Measurements from ENCODE around the gene CADPS. TPM values are rescaled to one million over a fixed set of nuclear protein-coding genes. Genes with fewer than 3 reads are reported as not detected.

CADPS gene
- polyA plus RNA-seq, 3 donors: not detected

- peaks cover 2 to 4% (median 3%) of the 10 kb centered on the region in 3 donors for H3K27me3 Mint-ChIP-seq (ENCODE audit: low read depth in 3 of 3)
- Histone ChIP-seq H3K4me1 (ENCODE audit: control insufficient read depth in 1 of 2, insufficient read depth in 2 of 2, low read length in 2 of 2) (no peaks in the 10 kb centered on the region), H3K4me2 (replicated peaks; ENCODE audit: extremely low read depth, low read length, poor library complexity, severe bottlenecking) (no peak overlapping the region), H3K27ac (ENCODE audit: low read depth in 1 of 2, low read length in 2 of 2) (no peak overlapping the region), H3K9me3 (replicated peaks in 1 of 2; ENCODE audit: control insufficient read depth in 1 of 2, insufficient read depth in 1 of 2, low read length in 2 of 2) (no peaks in the 10 kb centered on the region), H3K4me3 (replicated peaks in 1 of 3; ENCODE audit: low read depth in 2 of 3, low read length in 3 of 3) (no peak overlapping the region), H3K27me3 (ENCODE audit: control insufficient read depth in 2 of 2, insufficient read depth in 2 of 2, low read length in 2 of 2) (no peaks in the 10 kb centered on the region), H3K9ac (ENCODE audit: insufficient read depth, low read length, poor library complexity, severe bottlenecking) (no peak overlapping the region), H3K79me2 (ENCODE audit: insufficient read depth, low read length) (no peaks in the 10 kb centered on the region), H2AFZ (ENCODE audit: insufficient read depth, low read depth, low read length, poor library complexity, severe bottlenecking) (no peak overlapping the region), H4K20me1 (ENCODE audit: insufficient read depth, low read length) (no peaks in the 10 kb centered on the region), H3K36me3 (replicated peaks in 1 of 2; ENCODE audit: control insufficient read depth in 1 of 2, insufficient read depth in 2 of 2, low read length in 2 of 2) (no peaks in the 10 kb centered on the region)
- no CpG with 5 or more reads among the region's 5 CpGs for WGBS (ENCODE audit: insufficient coverage)
- intact Hi-C loops (cut with micrococcal nuclease): no loop called here
- H3K36me3 Mint-ChIP-seq: no peaks in the 10 kb centered on the region
- H3K9me3 Mint-ChIP-seq: peaks cover 2 to 8% (median 2%) of the 10 kb centered on the region in 7 donors
- TF ChIP-seq, protein P1, sequence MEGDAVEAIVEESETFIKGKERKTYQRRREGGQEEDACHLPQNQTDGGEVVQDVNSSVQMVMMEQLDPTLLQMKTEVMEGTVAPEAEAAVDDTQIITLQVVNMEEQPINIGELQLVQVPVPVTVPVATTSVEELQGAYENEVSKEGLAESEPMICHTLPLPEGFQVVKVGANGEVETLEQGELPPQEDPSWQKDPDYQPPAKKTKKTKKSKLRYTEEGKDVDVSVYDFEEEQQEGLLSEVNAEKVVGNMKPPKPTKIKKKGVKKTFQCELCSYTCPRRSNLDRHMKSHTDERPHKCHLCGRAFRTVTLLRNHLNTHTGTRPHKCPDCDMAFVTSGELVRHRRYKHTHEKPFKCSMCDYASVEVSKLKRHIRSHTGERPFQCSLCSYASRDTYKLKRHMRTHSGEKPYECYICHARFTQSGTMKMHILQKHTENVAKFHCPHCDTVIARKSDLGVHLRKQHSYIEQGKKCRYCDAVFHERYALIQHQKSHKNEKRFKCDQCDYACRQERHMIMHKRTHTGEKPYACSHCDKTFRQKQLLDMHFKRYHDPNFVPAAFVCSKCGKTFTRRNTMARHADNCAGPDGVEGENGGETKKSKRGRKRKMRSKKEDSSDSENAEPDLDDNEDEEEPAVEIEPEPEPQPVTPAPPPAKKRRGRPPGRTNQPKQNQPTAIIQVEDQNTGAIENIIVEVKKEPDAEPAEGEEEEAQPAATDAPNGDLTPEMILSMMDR (IDR thresholded peaks at IDR 0.05): no peak
- H3K27ac Mint-ChIP-seq: no peak overlapping the region
- H3K4me1 Mint-ChIP-seq: no peaks in the 10 kb centered on the region
- H3K4me3 Mint-ChIP-seq: no peak overlapping the region
- DNase-seq: no peak
These were observed 482.5 kb downstream of the CADPS start for GRCh38 chr3:62392626-62393292.

GRCh38 chr3:62387251-62387650 lies 488.0 kb downstream of the CADPS start:
- Histone ChIP-seq H3K79me2 (ENCODE audit: insufficient read depth, low read length) (no peaks in the 10 kb centered on the region), H3K4me1 (ENCODE audit: control insufficient read depth in 1 of 2, insufficient read depth in 2 of 2, low read length in 2 of 2) (no peaks in the 10 kb centered on the region), H3K27me3 (ENCODE audit: control insufficient read depth in 2 of 2, insufficient read depth in 2 of 2, low read length in 2 of 2) (peaks cover 0 to under 1% of the 10 kb centered on the region in 2 donors), H3K9ac (ENCODE audit: insufficient read depth, low read length, poor library complexity, severe bottlenecking) (no peak overlapping the region), H2AFZ (ENCODE audit: insufficient read depth, low read depth, low read length, poor library complexity, severe bottlenecking) (no peak overlapping the region), H3K36me3 (replicated peaks in 1 of 2; ENCODE audit: control insufficient read depth in 1 of 2, insufficient read depth in 2 of 2, low read length in 2 of 2) (no peaks in the 10 kb centered on the region), H3K4me2 (replicated peaks; ENCODE audit: extremely low read depth, low read length, poor library complexity, severe bottlenecking) (no peak overlapping the region), H4K20me1 (ENCODE audit: insufficient read depth, low read length) (no peaks in the 10 kb centered on the region), H3K27ac (ENCODE audit: low read depth in 1 of 2, low read length in 2 of 2) (no peak overlapping the region), H3K9me3 (replicated peaks in 1 of 2; ENCODE audit: control insufficient read depth in 1 of 2, insufficient read depth in 1 of 2, low read length in 2 of 2) (no peaks in the 10 kb centered on the region), H3K4me3 (replicated peaks in 1 of 3; ENCODE audit: low read depth in 2 of 3, low read length in 3 of 3) (no peak overlapping the region)
- no peak for DNase-seq
- H3K4me1 Mint-ChIP-seq: no peaks in the 10 kb centered on the region
- H3K4me3 Mint-ChIP-seq: no peak overlapping the region
- WGBS (ENCODE audit: insufficient coverage): 80% methylated on average over 1 of the region's 3 CpGs
- TF ChIP-seq, protein P1 (IDR thresholded peaks at IDR 0.05): no peak
- H3K9me3 Mint-ChIP-seq: peaks cover 0 to 11% (median 2%) of the 10 kb centered on the region in 7 donors
- H3K36me3 Mint-ChIP-seq: no peaks in the 10 kb centered on the region
- intact Hi-C loops (cut with micrococcal nuclease): no loop called here
- peaks cover 8 to 18% (median 14%) of the 10 kb centered on the region in 3 donors for H3K27me3 Mint-ChIP-seq (ENCODE audit: low read depth in 3 of 3)
- H3K27ac Mint-ChIP-seq: no peak overlapping the region
